ENCODE measurements around the gene SOX18.

The SOX18 gene

GRCh38 chr20:64037199-64037497 is 12.3 kb downstream of the SOX18 start:
- no peak for DNase-seq

- no peak for DNase-seq
Measured at GRCh38 chr20:64036346-64037198, 12.9 kb downstream of the SOX18 start.

DNA sequence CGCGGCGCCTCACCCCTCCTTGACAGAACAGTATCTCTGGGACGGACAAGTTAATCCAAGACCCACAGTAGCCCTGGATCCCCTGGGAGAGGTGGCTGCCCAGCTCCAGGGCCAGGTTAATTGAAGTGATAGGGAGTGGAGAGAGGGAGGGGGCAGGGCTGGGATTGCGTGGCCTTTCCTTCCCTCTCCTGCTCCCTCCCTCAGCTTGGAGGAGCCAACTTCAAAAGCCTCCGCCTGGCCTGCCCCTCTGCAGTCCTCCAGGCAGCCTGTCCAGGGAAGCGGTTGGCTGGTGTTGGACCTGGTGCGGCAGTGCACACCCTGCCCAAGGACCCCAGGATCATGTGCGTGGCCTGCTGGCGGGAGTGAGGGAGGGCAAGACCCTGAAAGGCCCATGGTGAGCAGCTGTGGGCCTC is 13.5 kb downstream of the SOX18 start, which contains the start of gene C20orf204:
C20orf204 (plus strand) TSS at position 250 of the 413 bp plus-strand sequence; CDS start at position 392, 142 bp downstream.
- no peak for DNase-seq

DNA sequence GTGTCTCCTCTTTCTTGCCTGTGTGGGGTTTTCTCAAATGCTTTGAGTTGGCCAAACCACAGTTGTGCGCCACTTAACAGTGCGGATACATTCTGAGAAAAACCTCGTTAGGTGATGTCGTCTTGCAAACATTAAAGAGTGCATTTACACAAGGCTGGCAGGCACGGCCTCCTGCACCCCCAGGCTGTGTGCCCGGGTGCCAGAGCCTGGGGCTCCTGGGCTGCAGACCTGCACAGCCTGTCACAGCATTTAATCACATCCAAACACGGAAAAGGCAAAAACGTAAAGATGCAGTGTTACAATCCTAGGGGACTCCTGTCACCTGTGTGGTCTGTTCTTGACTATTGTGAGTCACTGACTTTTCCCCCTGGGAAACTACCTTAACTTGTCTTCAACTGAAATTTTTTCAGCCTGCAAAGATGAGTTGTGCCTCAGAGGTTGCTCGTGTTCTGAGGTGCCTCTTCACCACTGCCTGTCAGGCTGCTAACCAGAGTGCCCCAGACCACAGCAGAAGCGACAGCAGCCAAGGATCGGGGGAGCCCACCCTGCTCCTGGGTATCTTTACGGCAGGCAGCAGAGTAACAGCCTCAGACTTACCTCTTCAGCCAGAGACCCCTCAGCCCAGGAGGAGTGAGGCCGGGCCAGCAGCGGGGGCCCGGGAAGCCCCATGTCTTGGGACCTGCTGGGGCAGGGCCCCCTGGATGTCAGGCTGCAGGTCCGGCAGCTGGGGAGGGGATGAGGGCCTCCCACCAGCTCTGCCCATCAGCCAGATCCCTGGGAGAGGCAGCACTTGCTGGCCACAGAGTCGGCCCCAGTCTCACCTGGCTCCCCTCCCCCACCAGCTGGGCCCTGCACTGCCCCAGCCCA is 14.1 kb downstream of the SOX18 start:
- DNase-seq: no peak

- no peak for DNase-seq
Measured at GRCh38 chr20:64033981-64034493, 15.4 kb downstream of the SOX18 start.

DNA sequence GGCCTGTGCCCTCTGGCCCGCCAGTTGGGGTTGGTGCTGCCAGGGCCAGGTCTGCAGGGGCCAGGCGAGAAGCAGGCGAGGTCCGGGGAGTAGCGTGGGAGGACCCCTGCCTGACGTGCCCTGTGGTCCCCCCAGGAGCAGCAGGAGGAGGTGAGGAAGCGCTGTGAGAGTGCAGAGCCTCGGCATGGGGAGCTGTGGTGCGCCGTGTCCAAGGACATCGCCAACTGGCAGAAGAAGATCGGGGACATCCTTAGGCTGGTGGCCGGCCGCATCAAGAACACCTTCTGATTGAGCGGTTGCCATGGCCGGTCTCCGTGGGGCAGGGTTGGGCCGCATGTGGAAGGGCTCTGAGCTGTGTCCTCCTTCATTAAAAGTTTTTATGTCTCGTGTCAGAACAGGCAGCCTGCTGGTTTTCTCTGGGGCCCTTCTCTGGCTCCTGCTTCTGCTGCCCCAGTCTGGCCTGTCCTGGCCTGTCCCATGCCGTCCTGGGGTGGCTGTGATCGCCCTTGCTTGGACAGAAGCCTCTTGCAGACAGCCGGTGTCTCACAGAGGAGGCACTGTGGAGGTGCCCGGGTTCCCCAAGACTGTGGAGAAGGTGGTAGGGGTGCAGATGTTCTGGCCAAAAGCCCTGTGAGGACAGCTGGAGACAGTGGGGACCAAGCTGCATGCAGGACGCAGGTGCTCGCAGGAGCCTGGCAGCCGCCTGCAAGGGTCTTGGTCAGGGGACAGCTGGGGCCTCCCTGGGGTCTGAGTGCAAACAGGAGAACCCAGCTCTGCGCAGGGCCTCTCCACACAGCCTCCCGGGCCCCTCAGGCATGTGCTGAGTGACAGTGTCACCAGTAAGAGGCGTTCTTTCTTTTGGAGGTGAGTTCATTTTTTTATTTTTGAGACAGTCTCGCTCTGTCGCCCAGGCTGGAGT is 16.5 kb downstream of the SOX18 start:
- DNase-seq: no peak

GRCh38 chr20:64031822-64032314 is 17.6 kb downstream of the SOX18 start:
- no peak for DNase-seq

DNA sequence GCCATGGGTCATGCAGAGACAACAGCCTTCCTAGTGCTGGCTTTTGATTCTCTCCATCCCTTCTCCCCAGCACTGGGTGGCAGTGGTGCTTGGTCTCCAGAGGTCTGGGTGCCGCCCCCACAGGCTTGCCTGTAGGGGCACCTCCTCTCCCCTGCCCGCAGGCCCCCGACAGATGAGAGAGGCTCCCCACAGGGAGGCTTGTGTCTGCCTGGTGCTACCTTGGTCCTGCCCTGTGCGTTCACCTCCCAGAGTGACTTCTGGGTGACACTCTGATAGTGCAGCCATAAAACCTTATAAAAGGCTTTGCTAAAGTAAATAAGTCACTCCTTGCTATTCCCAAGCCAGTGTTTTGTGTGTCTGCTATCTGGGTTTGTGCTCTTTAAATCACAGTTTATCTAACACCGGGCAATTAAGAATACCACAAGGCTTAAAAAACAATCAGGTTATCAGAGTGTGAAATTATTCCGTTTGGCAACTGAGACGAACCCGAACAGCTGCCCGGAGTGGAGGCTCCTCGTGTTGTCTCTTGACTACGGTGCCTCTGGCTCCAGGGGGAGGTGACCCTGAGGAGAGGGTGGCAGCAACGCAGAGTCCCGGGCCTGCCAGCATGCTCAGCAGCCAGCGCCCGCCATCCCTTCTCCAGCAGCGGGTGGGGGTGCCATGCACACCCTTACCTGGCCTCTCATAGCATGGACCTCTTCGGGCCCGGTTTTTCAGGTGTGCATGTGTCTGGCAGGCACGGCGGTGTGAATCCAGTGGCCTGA is 18.9 kb downstream of the SOX18 start:
- no peak for DNase-seq

- DNase-seq: no peak
Measured at GRCh38 chr20:64029293-64030117, 19.9 kb downstream of the SOX18 start.

GRCh38 chr20:64027981-64028685 is 21.3 kb downstream of the SOX18 start:
- DNase-seq: no peak

- no peak for DNase-seq
Measured at GRCh38 chr20:64025826-64026412, 23.5 kb downstream of the SOX18 start.

DNA sequence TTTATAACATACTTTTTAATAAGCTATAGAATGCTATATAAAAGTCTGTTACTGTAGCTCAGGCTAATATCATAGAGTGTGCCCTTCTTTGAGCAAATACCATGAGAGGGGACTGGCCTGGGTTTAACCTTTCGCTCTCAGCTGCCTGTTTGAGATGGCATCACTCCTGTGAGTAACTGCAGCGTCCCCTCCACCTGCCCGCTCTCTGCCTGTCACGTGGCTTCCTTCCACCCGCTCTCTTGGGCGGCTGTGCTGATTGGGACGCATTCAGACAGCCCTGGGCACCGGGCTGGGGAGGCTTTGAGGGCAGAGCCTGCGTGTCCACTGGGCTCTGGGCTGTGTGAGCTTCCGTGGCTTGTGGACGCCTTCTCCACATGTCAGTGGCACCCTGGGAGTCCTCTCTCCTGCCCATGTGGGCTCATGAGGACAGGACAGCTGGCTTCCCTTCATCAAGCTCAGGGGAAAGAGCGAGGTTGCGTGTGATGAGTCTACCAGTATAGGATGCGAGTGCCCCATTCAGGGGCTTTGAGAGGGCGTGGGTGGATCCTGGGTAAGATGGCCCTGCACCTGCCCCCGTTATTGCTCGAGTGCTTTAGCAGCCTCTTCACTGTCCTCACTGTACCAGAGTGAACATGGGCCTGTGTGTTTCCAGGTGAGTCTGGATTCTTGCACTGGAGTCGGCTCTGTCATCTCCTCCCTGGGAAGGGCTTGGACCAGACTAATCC is 24.2 kb downstream of the SOX18 start:
- no peak for DNase-seq

DNA sequence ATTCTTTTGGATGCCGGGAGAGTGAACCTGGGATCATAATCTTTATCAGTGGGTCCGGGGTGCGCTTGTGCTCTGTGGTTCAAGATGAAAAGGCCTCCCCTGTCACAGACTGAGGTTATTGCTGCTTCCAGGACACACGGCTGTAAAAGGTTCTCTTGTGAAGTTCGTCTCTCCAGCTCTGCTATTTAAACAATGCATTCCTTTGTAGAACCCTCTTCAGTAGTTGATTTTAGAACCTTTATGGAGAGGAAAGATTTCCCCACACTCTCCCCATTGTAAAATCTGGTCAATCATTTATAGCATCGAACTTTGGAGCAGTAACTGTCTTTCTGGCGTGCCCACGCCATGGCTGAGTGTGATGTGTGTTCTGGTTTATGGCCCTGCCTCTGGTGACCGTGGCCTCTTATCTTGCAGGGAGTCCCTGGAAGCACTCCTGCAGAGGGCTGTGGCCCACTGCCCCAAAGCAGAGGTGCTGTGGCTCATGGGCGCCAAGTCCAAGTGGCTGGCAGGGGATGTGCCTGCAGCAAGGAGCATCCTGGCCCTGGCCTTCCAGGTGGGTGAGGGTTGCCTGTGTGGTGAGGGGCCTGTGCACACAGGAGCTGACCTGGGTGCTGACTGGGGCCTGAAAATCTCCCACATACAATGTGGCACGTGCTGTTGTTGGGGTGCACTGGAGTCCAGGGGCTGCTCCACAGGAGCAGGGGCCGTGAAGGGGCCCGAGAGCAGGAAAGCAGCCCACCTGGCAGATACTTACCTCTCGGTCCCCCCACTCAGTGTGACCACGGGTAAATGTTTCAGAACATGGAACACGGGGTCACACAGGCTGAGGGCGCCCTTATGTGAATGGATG is 25.1 kb downstream of the SOX18 start:
- no peak for DNase-seq

DNA sequence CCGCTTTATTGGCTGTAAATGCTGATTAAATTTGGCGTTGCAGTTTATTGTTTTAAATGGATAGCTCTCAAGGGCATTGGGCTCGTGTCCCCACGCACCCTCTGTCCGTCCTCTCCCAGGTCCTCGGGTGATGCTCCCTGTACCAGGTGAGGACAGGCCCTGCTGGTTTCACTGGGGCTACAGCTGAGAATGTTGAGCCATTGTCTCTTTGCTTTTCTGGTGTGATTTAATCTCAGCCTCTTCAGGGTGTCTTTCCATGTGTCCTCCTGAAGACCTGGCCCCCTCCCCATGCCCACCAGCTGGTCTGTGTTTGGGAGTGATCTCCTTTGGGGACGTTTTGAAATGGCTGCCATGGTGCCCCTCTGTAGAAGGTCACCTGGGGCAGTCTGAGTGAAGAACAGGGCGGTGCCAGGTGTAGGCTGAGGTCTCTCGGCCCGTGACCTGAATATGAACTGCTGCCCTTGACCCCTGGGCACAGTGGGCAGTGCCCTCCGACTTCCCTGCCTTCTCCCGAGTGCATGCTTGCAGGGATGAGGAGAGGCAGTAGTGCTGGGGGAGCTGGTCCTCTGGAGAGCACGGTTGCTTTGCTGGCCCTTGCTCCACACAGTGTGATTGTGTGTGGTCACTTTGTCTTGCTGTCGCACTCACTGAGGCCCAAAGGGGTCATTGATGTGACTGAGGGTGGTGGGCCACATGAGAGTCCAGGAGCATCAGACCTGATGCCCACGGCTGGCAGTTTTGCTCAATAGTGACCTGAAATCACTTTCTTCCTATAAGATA is 25.9 kb downstream of the SOX18 start:
- DNase-seq: no peak

DNA sequence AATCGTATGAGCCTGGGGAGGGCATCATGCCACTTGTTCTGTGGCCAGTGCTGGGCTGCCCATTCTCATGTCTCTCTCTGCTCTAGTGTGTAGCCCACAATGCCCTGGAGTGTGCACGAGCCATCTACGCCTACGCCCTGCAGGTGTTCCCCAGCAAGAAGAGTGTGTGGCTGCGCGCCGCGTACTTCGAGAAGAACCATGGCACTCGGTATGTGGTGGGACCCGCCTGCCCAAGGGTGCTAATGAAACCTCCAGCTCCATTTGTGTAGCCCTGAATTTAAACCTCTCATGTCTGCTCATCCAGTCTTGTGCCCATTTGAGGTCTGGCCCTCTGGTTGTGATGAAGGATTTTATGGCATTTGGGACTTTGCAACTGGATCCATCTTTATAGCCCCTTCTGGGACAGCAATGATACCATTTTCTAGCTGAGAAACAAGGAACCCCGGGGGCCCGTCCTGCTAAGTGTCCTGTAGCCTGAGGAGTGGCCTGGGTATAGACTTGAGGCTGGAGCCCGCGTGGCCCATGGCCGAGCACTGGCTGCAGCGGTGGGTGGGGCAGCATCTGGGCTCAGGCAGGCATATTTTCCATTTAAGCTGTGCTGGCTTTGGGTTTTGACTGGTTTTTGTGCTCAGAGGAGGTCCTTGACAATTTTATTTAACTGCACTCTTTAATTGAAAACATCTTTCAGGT is 26.6 kb downstream of the SOX18 start:
- DNase-seq: no peak

Measured in suppressor macrophage (primary cell).